ENCODE results near the gene SLC35F3. TPM values are rescaled to one million over a fixed set of nuclear protein-coding genes. Genes with fewer than 3 reads are reported as not detected.

SLC35F3 gene
- total RNA-seq, 1 experiment from 2014 or later = not detected

DNA sequence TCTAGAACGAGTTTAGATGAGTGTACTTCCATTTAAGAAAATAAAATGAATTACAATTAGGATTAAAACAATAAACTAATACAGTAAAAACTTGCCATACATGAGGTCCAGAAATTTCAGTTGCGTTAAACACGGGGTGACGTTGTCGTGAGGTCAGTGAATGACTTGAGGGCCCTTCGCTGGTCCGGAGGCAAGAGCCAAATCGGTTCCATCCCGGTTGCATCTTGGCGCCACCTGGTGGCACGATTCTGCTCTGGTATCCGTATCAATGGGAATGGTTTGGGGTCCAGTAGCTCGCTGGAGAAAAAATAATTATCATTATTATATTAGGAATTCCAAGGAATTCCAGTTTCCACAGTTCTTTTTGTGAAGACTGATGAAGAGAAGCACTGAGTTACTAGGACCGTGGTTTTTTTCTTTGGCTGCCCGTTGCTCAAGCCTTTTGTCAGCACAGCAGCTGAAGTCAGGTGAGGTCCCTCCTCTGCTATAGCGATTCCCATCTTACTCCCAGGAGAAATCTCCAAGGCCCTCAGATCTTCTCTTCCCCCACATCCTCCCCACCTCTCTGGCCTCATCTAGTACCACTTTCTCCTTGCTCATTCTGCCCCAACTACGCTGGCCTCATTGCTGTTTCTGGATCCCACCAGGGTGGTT, 161.4 kb downstream of the SLC35F3 start:
- Histone ChIP-seq H3K4me1 (no peaks in the 10 kb centered on the region), H3K36me3 (ENCODE audit: control insufficient read depth, insufficient read depth, low read length) (no peaks in the 10 kb centered on the region), H3K27me3 (replicated peaks; ENCODE audit: control insufficient read depth, insufficient read depth, low read length) (no peaks in the 10 kb centered on the region), H3K9me3 (peaks cover 9% of the 10 kb centered on the region), H3K4me3 (ENCODE audit: low read depth, low read length) (no peak overlapping the region)
- no TSS peak for BruUV-seq (replicated peaks)
- TF ChIP-seq, protein P1, sequence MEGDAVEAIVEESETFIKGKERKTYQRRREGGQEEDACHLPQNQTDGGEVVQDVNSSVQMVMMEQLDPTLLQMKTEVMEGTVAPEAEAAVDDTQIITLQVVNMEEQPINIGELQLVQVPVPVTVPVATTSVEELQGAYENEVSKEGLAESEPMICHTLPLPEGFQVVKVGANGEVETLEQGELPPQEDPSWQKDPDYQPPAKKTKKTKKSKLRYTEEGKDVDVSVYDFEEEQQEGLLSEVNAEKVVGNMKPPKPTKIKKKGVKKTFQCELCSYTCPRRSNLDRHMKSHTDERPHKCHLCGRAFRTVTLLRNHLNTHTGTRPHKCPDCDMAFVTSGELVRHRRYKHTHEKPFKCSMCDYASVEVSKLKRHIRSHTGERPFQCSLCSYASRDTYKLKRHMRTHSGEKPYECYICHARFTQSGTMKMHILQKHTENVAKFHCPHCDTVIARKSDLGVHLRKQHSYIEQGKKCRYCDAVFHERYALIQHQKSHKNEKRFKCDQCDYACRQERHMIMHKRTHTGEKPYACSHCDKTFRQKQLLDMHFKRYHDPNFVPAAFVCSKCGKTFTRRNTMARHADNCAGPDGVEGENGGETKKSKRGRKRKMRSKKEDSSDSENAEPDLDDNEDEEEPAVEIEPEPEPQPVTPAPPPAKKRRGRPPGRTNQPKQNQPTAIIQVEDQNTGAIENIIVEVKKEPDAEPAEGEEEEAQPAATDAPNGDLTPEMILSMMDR (IDR thresholded peaks at IDR 0.05; ENCODE audit: insufficient read depth in 1 of 2, low read depth in 1 of 2, low read length in 1 of 2, severe bottlenecking in 1 of 2, unreplicated experiment in 1 of 2) = peak; percentile 82 to 91
- Mint-ChIP-seq H3K27ac (ENCODE audit: unreplicated experiment) (no peak overlapping the region), H3K4me3 (ENCODE audit: unreplicated experiment) (no peak overlapping the region), H3K9me3 (ENCODE audit: unreplicated experiment) (peaks cover 12% of the 10 kb centered on the region), H3K4me1 (ENCODE audit: low read depth, unreplicated experiment) (no peaks in the 10 kb centered on the region), H3K27me3 (ENCODE audit: insufficient read depth, unreplicated experiment) (peaks cover 2% of the 10 kb centered on the region), H3K36me3 (ENCODE audit: insufficient read depth, unreplicated experiment) (no peaks in the 10 kb centered on the region)
- DNase-seq = peak; percentile 71 to 79
- CTCF ChIA-PET = interaction anchor here (0.6 to 1.9 kb wide), 2 partner anchors 625 to 765 kb away, joined by 3 to 18 read pairs; no protein-coding TSS in a partner anchor
- POLR2A ChIA-PET = no interaction called here
- intact Hi-C loops (cut with micrococcal nuclease; ENCODE audit: unreplicated experiment) = loop anchor here (1.0 kb wide), 4 partner anchors 625 to 762 kb away; no protein-coding TSS in a partner anchor

DNA sequence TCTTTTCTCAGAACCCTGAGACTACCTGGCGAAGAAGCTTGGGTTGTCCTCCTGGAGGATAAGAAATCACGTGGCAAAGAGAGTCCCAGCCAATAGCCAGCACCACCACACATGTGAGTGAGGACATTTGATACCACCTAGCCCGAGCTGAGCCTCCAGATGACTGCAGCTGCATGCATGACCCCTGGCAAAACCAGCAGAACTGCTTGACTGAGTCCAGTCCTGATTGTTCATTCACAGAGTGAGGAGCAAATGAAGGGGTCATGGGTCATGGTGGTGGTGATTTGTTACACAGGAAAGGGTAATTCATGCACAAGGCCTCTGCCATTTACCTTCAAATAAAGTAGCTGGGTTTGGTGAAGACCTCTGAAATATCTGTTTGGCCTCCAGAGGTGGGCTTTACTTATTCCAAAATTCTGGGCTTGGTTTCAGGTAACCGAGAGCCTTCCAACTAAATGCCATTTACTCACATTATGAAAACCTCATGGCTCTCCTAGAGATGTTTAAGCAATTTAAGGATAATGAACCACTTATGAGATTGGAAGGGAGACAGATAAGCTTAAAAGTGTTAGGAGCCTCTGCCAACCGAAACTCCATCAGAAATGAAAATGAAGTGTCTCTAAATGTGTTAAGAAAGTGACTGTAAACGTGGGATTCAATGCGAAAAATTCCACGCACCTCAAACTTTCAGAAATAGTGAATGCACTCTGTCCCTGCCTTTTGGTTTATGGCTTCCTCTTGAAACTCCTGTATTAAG, 163.3 kb downstream of the SLC35F3 start:
- POLR2A ChIA-PET = no interaction called here
- Mint-ChIP-seq H3K27ac (ENCODE audit: unreplicated experiment) (no peak overlapping the region), H3K9me3 (ENCODE audit: unreplicated experiment) (no peaks in the 10 kb centered on the region), H3K36me3 (ENCODE audit: insufficient read depth, unreplicated experiment) (no peaks in the 10 kb centered on the region), H3K4me1 (ENCODE audit: low read depth, unreplicated experiment) (no peaks in the 10 kb centered on the region), H3K4me3 (ENCODE audit: unreplicated experiment) (no peak overlapping the region), H3K27me3 (ENCODE audit: insufficient read depth, unreplicated experiment) (peaks cover 4% of the 10 kb centered on the region)
- no peak for DNase-seq
- BruUV-seq (replicated peaks) = no TSS peak
- TF ChIP-seq, protein P1 (IDR thresholded peaks at IDR 0.05; ENCODE audit: insufficient read depth in 1 of 2, low read depth in 1 of 2, low read length in 1 of 2, severe bottlenecking in 1 of 2, unreplicated experiment in 1 of 2) = no peak
- no peaks in the 10 kb centered on the region for H3K9me3 ChIP-seq
- CTCF ChIA-PET = no interaction called here
- no peaks in the 10 kb centered on the region for H3K4me1 ChIP-seq
- H3K36me3 ChIP-seq (ENCODE audit: control insufficient read depth, insufficient read depth, low read length) = no peaks in the 10 kb centered on the region
- intact Hi-C loops (cut with micrococcal nuclease; ENCODE audit: unreplicated experiment) = no loop called here
- H3K4me3 ChIP-seq (ENCODE audit: low read depth, low read length) = no peak overlapping the region
- no peaks in the 10 kb centered on the region for H3K27me3 ChIP-seq (replicated peaks; ENCODE audit: control insufficient read depth, insufficient read depth, low read length)

DNA sequence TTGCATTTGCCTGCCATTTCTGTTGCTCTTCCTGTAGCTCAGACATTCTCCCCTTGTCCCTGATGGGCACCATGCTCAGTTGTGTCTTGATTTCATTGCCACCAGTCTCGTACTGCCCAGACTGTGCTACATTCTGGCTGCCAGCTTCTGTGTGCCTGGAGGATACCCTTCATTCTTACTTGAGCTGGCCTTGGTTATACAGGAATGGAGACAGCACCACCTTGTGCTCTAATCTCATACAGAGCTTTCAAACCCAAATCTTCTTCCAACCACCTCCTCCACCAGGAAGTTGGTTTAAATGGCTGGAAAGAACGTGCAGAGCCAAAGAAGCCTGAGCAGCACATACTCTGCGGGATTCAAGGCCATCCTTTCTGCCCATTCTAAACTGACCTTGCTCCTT, 165.3 kb downstream of the SLC35F3 start:
- no peak for DNase-seq
- no peak overlapping the region for H3K27ac Mint-ChIP-seq (ENCODE audit: unreplicated experiment)
- no peaks in the 10 kb centered on the region for H3K27me3 ChIP-seq (replicated peaks; ENCODE audit: control insufficient read depth, insufficient read depth, low read length)
- BruUV-seq (replicated peaks) = no TSS peak
- H3K4me3 Mint-ChIP-seq (ENCODE audit: unreplicated experiment) = no peak overlapping the region
- no peaks in the 10 kb centered on the region for H3K36me3 Mint-ChIP-seq (ENCODE audit: insufficient read depth, unreplicated experiment)
- CTCF ChIA-PET = interaction anchor here (1.1 kb wide), 1 partner anchor 629 kb away, joined by 3 read pairs; no protein-coding TSS in a partner anchor
- H3K27me3 Mint-ChIP-seq (ENCODE audit: insufficient read depth, unreplicated experiment) = peaks cover 15% of the 10 kb centered on the region
- no peaks in the 10 kb centered on the region for H3K36me3 ChIP-seq (ENCODE audit: control insufficient read depth, insufficient read depth, low read length)
- H3K9me3 Mint-ChIP-seq (ENCODE audit: unreplicated experiment) = no peaks in the 10 kb centered on the region
- POLR2A ChIA-PET = no interaction called here
- H3K4me3 ChIP-seq (ENCODE audit: low read depth, low read length) = no peak overlapping the region
- TF ChIP-seq, protein P1 (IDR thresholded peaks at IDR 0.05; ENCODE audit: insufficient read depth in 1 of 2, low read depth in 1 of 2, low read length in 1 of 2, severe bottlenecking in 1 of 2, unreplicated experiment in 1 of 2) = no peak
- no peaks in the 10 kb centered on the region for H3K9me3 ChIP-seq
- H3K4me1 Mint-ChIP-seq (ENCODE audit: low read depth, unreplicated experiment) = no peaks in the 10 kb centered on the region
- H3K4me1 ChIP-seq = no peaks in the 10 kb centered on the region
- intact Hi-C loops (cut with micrococcal nuclease; ENCODE audit: unreplicated experiment) = no loop called here
